Endothelial cell of umbilical vein (primary cell): Measurements from ENCODE around the gene TOMM40L. TPM values are rescaled to one million over a fixed set of nuclear protein-coding genes. Genes with fewer than 3 reads are reported as not detected.

Experiments
- BruUV-seq: library from RNA; stranded (reverse); fragments of 400-500 nt; replicated peaks from 2 replicates; lab custom pipeline; 2021; lab: Mats Ljungman, UMichigan
- CTCF ChIA-PET: fragments of 300-600, 350-600 bp; sonication (Branson Sonifier 250); formaldehyde crosslinking; loops from one replicate; lab custom pipeline; 2021; ENCODE audit warnings: antibody characterized with exemption, inconsistent platforms; lab: Charles Lee
- POLR2A ChIA-PET: fragments of 300-600, 350-600 bp; sonication (Branson Sonifier 250); formaldehyde crosslinking; loops from one replicate; lab custom pipeline; 2021; ENCODE audit warnings: antibody characterized with exemption, inconsistent platforms; lab: Charles Lee
- DNase-seq: peaks from one replicate; pipeline ENCODE4 v3.0.0-alpha.2; 2011; ENCODE audit warnings: low read depth, low spot score
- FAIRE-seq: peaks from 2 replicates; lab custom pipeline; 2011; peaks lifted over from hg19 to GRCh38; lab: Jason Lieb, UNC
- H2AFZ ChIP-seq: 2 replicates; pipeline ENCODE4 v1.6.0; 2012; ENCODE audit warnings: low read depth, low read length, control low read depth, inconsistent platforms
- H3K27ac ChIP-seq: 2 replicates; pipeline ENCODE4 v1.5.1; 2011; ENCODE audit warnings: low read depth, mild to moderate bottlenecking, control low read depth, low read length, moderate library complexity; ENCODE audit not compliant: insufficient read depth
- H3K27me3 ChIP-seq, 2 experiments: 2 replicates each; pipeline versions ENCODE4 v1.6.0 to v1.6.1; 2011; ENCODE audit warnings: low read length in 2 of 2, mixed read lengths in 1 of 2; ENCODE audit not compliant: control insufficient read depth in 2 of 2, insufficient read depth in 2 of 2
- H3K36me3 ChIP-seq, 2 experiments: 2 replicates in 1 of 2; 3 replicates in 1 of 2; pipeline ENCODE4 v1.5.1; 2011; ENCODE audit warnings: low read length in 2 of 2, mild to moderate bottlenecking in 1 of 2, moderate library complexity in 1 of 2; ENCODE audit not compliant: control insufficient read depth in 2 of 2, insufficient read depth in 2 of 2; ENCODE audit errors: extremely low read depth in 1 of 2
- H3K4me1 ChIP-seq: 3 replicates; pipeline ENCODE4 v1.5.1; 2011; ENCODE audit warnings: mild to moderate bottlenecking, low read length; ENCODE audit not compliant: control insufficient read depth, insufficient read depth; ENCODE audit errors: extremely low read depth
- H3K4me2 ChIP-seq: 2 replicates; pipeline ENCODE4 v1.6.1; 2011; ENCODE audit warnings: low read length, control low read depth, mixed read lengths; ENCODE audit not compliant: insufficient read depth
- H3K4me3 ChIP-seq, 3 experiments: fragments of 200-600 bp in 1 of 3; sonication (generic), shearing (Covaris generic) in 1 of 3; replicated peaks in 1 of 3; 2 replicates each; pipeline ENCODE4 v1.5.1; 2011 to 2016; ENCODE audit warnings: control low read depth in 3 of 3, low read length in 3 of 3, mild to moderate bottlenecking in 2 of 3, inconsistent platforms in 1 of 3, low read depth in 1 of 3, moderate library complexity in 1 of 3; ENCODE audit not compliant: insufficient read depth in 1 of 3
- H3K79me2 ChIP-seq: 2 replicates; pipeline ENCODE4 v1.6.0; 2012; ENCODE audit warnings: low read length, inconsistent platforms; ENCODE audit not compliant: control insufficient read depth, insufficient read depth
- H3K9ac ChIP-seq: replicated peaks from 2 replicates; pipeline ENCODE3; 2011; ENCODE audit warnings: low read length, control low read depth; ENCODE audit not compliant: insufficient read depth; ENCODE audit errors: extremely low read depth
- H3K9me1 ChIP-seq: replicated peaks from 3 replicates; pipeline ENCODE4 v1.6.0; 2011; ENCODE audit warnings: mild to moderate bottlenecking, low read length; ENCODE audit not compliant: control insufficient read depth, insufficient read depth; ENCODE audit errors: extremely low read depth
- H3K9me3 ChIP-seq: replicated peaks from 2 replicates; pipeline ENCODE4 v1.5.1; 2012; ENCODE audit warnings: low read length, inconsistent platforms; ENCODE audit not compliant: control insufficient read depth, insufficient read depth
- H4K20me1 ChIP-seq: replicated peaks from 2 replicates; pipeline ENCODE3; 2011; ENCODE audit warnings: mild to moderate bottlenecking, low read length; ENCODE audit not compliant: control insufficient read depth, insufficient read depth; ENCODE audit errors: extremely low read depth
- CTCF ChIP-seq, 2 donors: IDR thresholded peaks; 1 replicate in 1 of 2; 2 replicates in 1 of 2; pipeline ENCODE4 v1.5.1; 2011; ENCODE audit warnings: low read length in 2 of 2, mild to moderate bottlenecking in 2 of 2, moderate library complexity in 2 of 2, control low read depth in 1 of 2, inconsistent platforms in 1 of 2, low read depth in 1 of 2; ENCODE audit not compliant: insufficient read depth in 1 of 2; ENCODE audit errors: extremely low read depth in 1 of 2
- EZH2 ChIP-seq: IDR thresholded peaks from 2 replicates; pipeline ENCODE4 v1.6.1; 2012; ENCODE audit warnings: borderline replicate concordance, low read depth, mild to moderate bottlenecking, moderate library complexity, low read length, inconsistent platforms; ENCODE audit not compliant: severe bottlenecking
- FOS ChIP-seq: IDR thresholded peaks from 2 replicates; pipeline ENCODE4 v1.6.1; 2011; ENCODE audit warnings: mild to moderate bottlenecking, low read length, moderate library complexity, borderline replicate concordance; ENCODE audit not compliant: insufficient read depth
- GATA2 ChIP-seq: IDR thresholded peaks from 2 replicates; pipeline ENCODE4 v1.7.0; 2011; ENCODE audit warnings: low read depth, mild to moderate bottlenecking, moderate library complexity, mixed read lengths, low read length; ENCODE audit not compliant: insufficient read length, insufficient read depth
- JUN ChIP-seq: IDR thresholded peaks from 2 replicates; pipeline ENCODE4 v1.6.1; 2011; ENCODE audit warnings: borderline replicate concordance, low read depth; ENCODE audit not compliant: insufficient read length, insufficient read depth
- MAX ChIP-seq: IDR thresholded peaks from 2 replicates; pipeline ENCODE4 v1.6.1; 2011; ENCODE audit not compliant: insufficient read depth, insufficient read length
- MYC ChIP-seq: IDR thresholded peaks from one replicate; pipeline ENCODE4 v1.6.1; 2011; ENCODE audit warnings: mild to moderate bottlenecking, low read depth, low read length
- POLR2A ChIP-seq: IDR thresholded peaks from 2 replicates; pipeline ENCODE4 v1.6.1; 2012; ENCODE audit warnings: low read depth, mild to moderate bottlenecking, control low read depth, low read length
- POLR2AphosphoS5 ChIP-seq: IDR thresholded peaks from 2 replicates; pipeline ENCODE4 v1.6.1; 2012; ENCODE audit warnings: low read depth, mild to moderate bottlenecking, control low read depth, low read length, moderate library complexity; ENCODE audit not compliant: insufficient read depth
- dilution Hi-C: fragments of 300-500 bp; cut with MboI; formaldehyde crosslinking; loops from one replicate; pipeline ENCODE4 v1.15.0; 2019; ENCODE audit warnings: low sequenced_read_pairs; ENCODE audit not compliant: extremely low pct_ligation_motif_present
- intact Hi-C: fragments of 100-400 bp; cut with micrococcal nuclease; formaldehyde crosslinking; loops from one replicate; pipeline ENCODE4 v1.10.0; 2022
- polyA plus RNA-seq, 4 experiments: library from polyadenylated mRNA; depleted of rRNA in 3 of 4; stranded (reverse) in 3 of 4; unstranded in 1 of 4; fragments of >200 nt; gene quantifications; 2 replicates each; pipeline versions ENCODE4 v1.2.1 to v1.2.3, GENCODE V29; 2011 to 2012; ENCODE audit warnings: missing spikeins in 1 of 4
- total RNA-seq: library from RNA; stranded (reverse); gene quantifications from 2 replicates; pipeline ENCODE4 v1.2.3, GENCODE V29; 2021

Gene TOMM40L
- total and polyA plus RNA-seq, 2 donors (not counting 3 experiments of a cell fraction or from before 2014, with no cell fraction given): 18.6 to 18.7 TPM

GRCh38 chr1:161260376-161261260 lies 34.8 kb downstream of the TOMM40L start:
- Histone ChIP-seq H2AFZ (no peak overlapping the region), H3K9ac (no peak overlapping the region), H3K36me3 (no peaks in the 10 kb centered on the region), H3K9me1 (no peaks in the 10 kb centered on the region), H3K27me3 (peaks cover 31 to 43% of the 10 kb centered on the region in 2 experiments), H3K4me3 (no peak overlapping the region), H3K4me2 (no peak overlapping the region), H3K4me1 (peaks cover 3% of the 10 kb centered on the region), H4K20me1 (no peaks in the 10 kb centered on the region), H3K27ac (no peak overlapping the region), H3K79me2 (no peaks in the 10 kb centered on the region), H3K9me3 (no peaks in the 10 kb centered on the region)
- FAIRE-seq: no peak
- intact Hi-C loops (no loop called here), dilution Hi-C loops (no loop called here)
- no peak for TF ChIP-seq POLR2AphosphoS5
- TF ChIP-seq EZH2: no peak
- TF ChIP-seq MAX: no peak
- no peak for TF ChIP-seq FOS
- no peak for TF ChIP-seq POLR2A
- TF ChIP-seq JUN: no peak
- no peak for TF ChIP-seq MYC
- TF ChIP-seq CTCF (IDR thresholded peaks at IDR 0.05; ENCODE audit: extremely low read depth in 1 of 2, insufficient read depth in 1 of 2, low read depth in 1 of 2, low read length in 2 of 2): no peak
- no peak for TF ChIP-seq GATA2
- ChIA-PET POLR2A (no interaction called here), CTCF (interaction anchor here (1.4 to 1.6 kb wide), 2 partner anchors 12 to 31 kb away, joined by 5 to 7 read pairs; no protein-coding TSS in a partner anchor)
- no TSS peak for BruUV-seq
- no peak for DNase-seq
